Breast epithelium (tissue), 4 donors: ENCODE measurements around the gene PEMT. TPM values are rescaled to one million over a fixed set of nuclear protein-coding genes. Genes with fewer than 3 reads are reported as not detected.

Experiments
- DNase-seq, 2 donors: peaks; one replicate each; pipeline ENCODE4 v3.0.0-alpha.2; 2019; ENCODE audit warnings: low spot score in 2 of 2
- H3K27ac ChIP-seq, 2 donors: fragments of 200-600 bp; sonication (generic) in 1 of 2; one replicate each; pipeline ENCODE4 v1.5.1; 2016 to 2019; ENCODE audit warnings: mild to moderate bottlenecking in 1 of 2
- H3K27me3 ChIP-seq, 2 donors: fragments of 200-600 bp; sonication (generic) in 1 of 2; one replicate each; pipeline versions ENCODE4 v1.5.1 to v1.6.0; 2017 to 2019; ENCODE audit warnings: control low read depth in 1 of 2, mild to moderate bottlenecking in 1 of 2
- H3K36me3 ChIP-seq: fragments of 200-600 bp; one replicate; pipeline ENCODE4 v1.5.1; 2019
- H3K4me1 ChIP-seq, 2 donors: fragments of 200-600 bp; sonication (generic); one replicate each; pipeline ENCODE4 v1.5.1; 2016 to 2019; ENCODE audit warnings: control low read depth in 1 of 2
- H3K4me3 ChIP-seq, 3 donors: fragments of 200-600 bp; sonication (generic); 1 replicate in 2 of 3; 2 replicates in 1 of 3; pipeline ENCODE4 v1.5.1; 2016 to 2019; ENCODE audit warnings: mild to moderate bottlenecking in 3 of 3, moderate library complexity in 2 of 3
- H3K9me3 ChIP-seq, 2 donors: fragments of 200-600 bp; sonication (generic) in 1 of 2; one replicate each; pipeline ENCODE4 v1.5.1; 2016 to 2019; ENCODE audit warnings: control low read depth in 1 of 2
- CTCF ChIP-seq, 3 donors: fragments of 450-650 bp; IDR thresholded peaks; one replicate each; pipeline ENCODE4 v1.5.1; 2016 to 2017; ENCODE audit warnings: antibody characterized with exemption in 3 of 3, mild to moderate bottlenecking in 3 of 3, moderate library complexity in 3 of 3
- POLR2A ChIP-seq: fragments of 450-650 bp; IDR thresholded peaks from one replicate; pipeline ENCODE4 v1.6.1; 2016; ENCODE audit warnings: antibody characterized with exemption, mild to moderate bottlenecking, moderate library complexity
- POLR2AphosphoS5 ChIP-seq, 3 donors: sonication (generic); formaldehyde crosslinking; IDR thresholded peaks; one replicate each; pipeline ENCODE4 v1.6.1; 2017; ENCODE audit warnings: antibody characterized with exemption in 3 of 3
- intact Hi-C: fragments of 100-400 bp; cut with DNase I; formaldehyde crosslinking; loops from one replicate; pipeline ENCODE4 v1.15.1; 2023; ENCODE audit warnings: low total_unique reads
- total RNA-seq, 3 donors: library from RNA; depleted of rRNA; stranded (reverse); fragments of >200 nt; gene quantifications; one replicate each; pipeline ENCODE4 v1.1.0, GENCODE V29; 2016

The PEMT gene
- total RNA-seq, 3 donors from 2014 or later, result 37.3 to 151 (median 52.4) TPM

GRCh38 chr17:17525311-17525710 is 66.2 kb downstream of the PEMT start:
- no peak overlapping the region for H3K27ac ChIP-seq
- no peak overlapping the region for H3K4me3 ChIP-seq
- no peak for TF ChIP-seq POLR2AphosphoS5 (IDR thresholded peaks at IDR 0.05)
- no peak for TF ChIP-seq CTCF (IDR thresholded peaks at IDR 0.05)
- no peak for DNase-seq
- H3K27me3 ChIP-seq, result no peaks in the 10 kb centered on the region
- H3K4me1 ChIP-seq, result no peaks in the 10 kb centered on the region
- H3K9me3 ChIP-seq, result no peaks in the 10 kb centered on the region
- intact Hi-C loops, result no loop called here
- H3K36me3 ChIP-seq, result no peaks in the 10 kb centered on the region

- Histone ChIP-seq H3K27me3 (no peaks in the 10 kb centered on the region), H3K9me3 (no peaks in the 10 kb centered on the region), H3K4me1 (no peaks in the 10 kb centered on the region), H3K36me3 (no peaks in the 10 kb centered on the region), H3K27ac (no peak overlapping the region), H3K4me3 (no peak overlapping the region)
- DNase-seq, result no peak
- intact Hi-C loops, result no loop called here
- TF ChIP-seq POLR2A (no peak), CTCF (IDR thresholded peaks at IDR 0.05) (no peak), POLR2AphosphoS5 (IDR thresholded peaks at IDR 0.05) (no peak)
Measured at GRCh38 chr17:17523731-17524490, 67.6 kb downstream of the PEMT start.

GRCh38 chr17:17523001-17523730 is 68.3 kb downstream of the PEMT start:
- no peak for TF ChIP-seq CTCF (IDR thresholded peaks at IDR 0.05)
- TF ChIP-seq POLR2A, result no peak
- TF ChIP-seq POLR2AphosphoS5 (IDR thresholded peaks at IDR 0.05), result no peak
- Histone ChIP-seq H3K9me3 (no peaks in the 10 kb centered on the region), H3K27ac (no peak overlapping the region), H3K27me3 (no peaks in the 10 kb centered on the region), H3K36me3 (no peaks in the 10 kb centered on the region), H3K4me1 (no peaks in the 10 kb centered on the region), H3K4me3 (no peak overlapping the region)
- intact Hi-C loops, result no loop called here
- DNase-seq, result no peak

- Histone ChIP-seq H3K27ac (no peak overlapping the region), H3K4me1 (no peaks in the 10 kb centered on the region), H3K9me3 (no peaks in the 10 kb centered on the region), H3K4me3 (no peak overlapping the region), H3K27me3 (no peaks in the 10 kb centered on the region), H3K36me3 (no peaks in the 10 kb centered on the region)
- DNase-seq, result no peak
- intact Hi-C loops, result no loop called here
- TF ChIP-seq POLR2A (no peak), POLR2AphosphoS5 (IDR thresholded peaks at IDR 0.05) (no peak), CTCF (IDR thresholded peaks at IDR 0.05) (no peak)
Measured at GRCh38 chr17:17520599-17521232, 70.8 kb downstream of the PEMT start.

GRCh38 chr17:17519886-17520285 is 71.6 kb downstream of the PEMT start:
- intact Hi-C loops, result no loop called here
- no peak for DNase-seq
- Histone ChIP-seq H3K27ac (no peak overlapping the region), H3K4me3 (no peak overlapping the region), H3K27me3 (no peaks in the 10 kb centered on the region), H3K36me3 (no peaks in the 10 kb centered on the region), H3K9me3 (no peaks in the 10 kb centered on the region), H3K4me1 (no peaks in the 10 kb centered on the region)
- TF ChIP-seq CTCF (IDR thresholded peaks at IDR 0.05), result no peak
- TF ChIP-seq POLR2A, result no peak
- no peak for TF ChIP-seq POLR2AphosphoS5 (IDR thresholded peaks at IDR 0.05)
